Cardiac septum (tissue), 1 donor: ENCODE results near the gene ACAP2. TPM values are rescaled to one million over a fixed set of nuclear protein-coding genes. Genes with fewer than 3 reads are reported as not detected.
"Not testable (repeated sequence)": the region's sequence is repeated elsewhere in the genome, so short reads cannot be mapped to it uniquely, and the experiment has no call there.

ENCODE experiments used
- DNase-seq: peaks from one replicate; pipeline ENCODE4 v3.0.0-alpha.2; 2020; ENCODE audit warnings: low spot score
- intact Hi-C: fragments of 100-400 bp; cut with DNase I; formaldehyde crosslinking; loops from one replicate; pipeline ENCODE4 v1.14.0; 2022
- total RNA-seq: library from RNA; stranded (reverse); fragmentation: NEBNext Ultra II Directional; extraction: Animal tissue kit (Norgen Biotek cat#: 25700); gene quantifications from one replicate; pipeline ENCODE4 v1.2.1, GENCODE V29; 2021
- donor health status: DM: no; HTN: no; CAD: no.

The ACAP2 gene
- total RNA-seq, 1 donor from 2014 or later, result 20.0 TPM

- DNase-seq, result no peak
- intact Hi-C loops, result no loop called here
These were observed 45.3 kb downstream of the ACAP2 start for GRCh38 chr3:195397524-195397923.

DNA sequence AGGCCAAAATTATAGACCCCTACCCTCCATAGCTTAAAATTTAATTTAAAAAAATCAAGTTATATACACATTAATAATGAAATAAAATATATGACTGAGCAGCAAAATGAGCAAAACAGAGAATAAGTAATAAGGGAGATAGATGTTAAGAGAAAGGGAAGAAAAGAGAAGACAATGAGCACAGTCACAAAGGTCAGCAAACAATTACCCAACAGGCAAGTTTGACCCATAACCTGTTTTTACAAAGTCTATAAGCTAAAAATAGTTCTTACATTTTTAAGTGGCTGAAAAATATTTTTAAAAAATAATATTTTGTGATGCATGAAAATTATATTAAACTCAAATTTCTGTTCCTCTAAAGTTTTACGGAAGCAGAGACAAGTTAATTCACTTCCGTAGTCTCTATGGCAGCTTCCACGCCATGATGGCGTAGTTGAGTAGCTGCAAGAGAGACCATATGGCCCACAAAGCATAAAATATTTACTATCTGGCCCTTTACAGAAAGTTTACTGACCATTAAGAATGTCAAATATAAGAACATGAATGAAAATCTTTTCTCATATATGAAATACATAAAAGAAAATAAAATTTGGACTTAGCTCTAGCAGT lies 47.5 kb downstream of the ACAP2 start:
- no peak for DNase-seq
- intact Hi-C loops, result no loop called here

DNA sequence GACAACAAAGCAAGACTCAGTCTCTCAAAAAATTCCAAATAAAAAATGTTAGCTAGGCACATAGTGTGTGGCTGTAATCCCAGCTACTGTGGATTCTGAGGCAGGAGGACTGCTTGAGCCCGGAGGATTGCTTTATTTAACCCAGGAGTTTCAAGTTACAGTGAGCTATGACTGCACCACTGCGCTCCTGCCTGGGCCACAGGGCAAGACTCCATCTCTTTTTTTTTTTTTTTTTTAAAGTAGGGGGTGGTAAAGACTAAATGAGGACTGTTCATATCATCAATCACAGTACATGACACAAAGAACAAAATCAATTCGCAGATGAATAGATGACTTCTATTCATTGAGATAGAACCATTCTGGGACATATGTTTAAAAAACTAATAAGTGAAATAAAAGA lies 48.1 kb downstream of the ACAP2 start:
- no peak for DNase-seq
- intact Hi-C loops, result no loop called here

DNA sequence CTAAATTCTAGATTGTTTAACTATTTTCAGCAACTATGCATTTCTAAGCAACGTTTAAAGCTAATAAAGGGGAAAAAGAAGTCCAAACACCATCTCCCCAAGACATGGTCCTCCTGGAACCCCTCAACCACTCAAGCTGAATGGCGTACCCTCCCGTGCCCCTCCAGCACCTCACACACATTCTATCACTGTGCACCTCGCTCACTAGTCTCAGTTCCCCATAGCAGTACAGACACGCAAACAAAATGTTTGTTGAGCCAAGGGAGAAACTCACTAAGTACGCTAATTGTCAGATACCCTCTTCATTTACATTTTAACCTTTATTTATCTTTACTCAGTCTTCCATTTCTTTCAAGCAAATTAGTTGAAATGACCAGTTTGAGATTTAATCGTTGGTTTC lies 48.8 kb downstream of the ACAP2 start:
- no peak for DNase-seq
- intact Hi-C loops, result no loop called here

DNA sequence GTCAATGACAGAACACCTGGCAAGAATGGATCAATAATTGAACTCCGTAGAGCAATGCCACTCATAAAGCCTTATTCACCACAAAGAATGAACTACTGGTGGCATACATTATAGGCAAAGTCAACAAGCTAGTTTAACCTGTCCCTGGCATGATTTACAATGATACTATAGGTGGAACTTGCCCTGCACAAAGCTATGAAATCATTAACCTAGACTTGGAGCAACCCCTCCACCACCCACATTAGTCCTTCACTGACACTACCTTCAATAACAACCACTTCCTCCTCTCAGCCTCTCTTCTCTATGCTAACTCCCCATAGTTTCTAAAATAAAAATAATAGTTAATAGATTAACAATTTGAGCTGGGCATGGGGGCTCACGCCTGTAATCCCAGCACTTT lies 54.4 kb downstream of the ACAP2 start:
- DNase-seq, result no peak
- intact Hi-C loops, result no loop called here

GRCh38 chr3:195386739-195387138 lies 56.1 kb downstream of the ACAP2 start:
- no peak for DNase-seq
- intact Hi-C loops, result no loop called here

- DNase-seq, result no peak
- intact Hi-C loops, result no loop called here
These were observed 57.3 kb downstream of the ACAP2 start for GRCh38 chr3:195385526-195385925.

- DNase-seq, result no peak
- intact Hi-C loops, result no loop called here
These were observed 57.9 kb downstream of the ACAP2 start for GRCh38 chr3:195384952-195385351.

DNA sequence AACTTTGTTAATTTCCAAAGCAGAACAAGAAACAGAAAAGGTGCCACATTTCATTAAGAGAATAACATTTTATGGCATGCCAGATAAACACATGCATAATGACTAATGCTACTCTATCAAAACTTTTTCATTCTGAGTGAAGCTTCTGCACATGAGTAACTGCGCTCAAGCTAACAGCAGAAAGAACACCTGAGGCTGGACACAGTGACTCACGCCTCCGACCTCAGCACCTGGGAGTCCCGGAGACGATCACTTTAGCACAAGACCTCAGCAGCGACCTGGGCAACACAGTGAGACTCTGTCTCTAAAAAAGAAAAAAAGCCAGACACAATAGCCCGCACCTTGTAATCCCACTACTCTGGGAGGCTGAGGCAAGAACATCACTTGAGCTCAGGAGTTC lies 70.6 kb downstream of the ACAP2 start:
- DNase-seq, result no peak
- intact Hi-C loops, result no loop called here

- no peak for DNase-seq
- intact Hi-C loops, result no loop called here
These were observed 76.5 kb downstream of the ACAP2 start for GRCh38 chr3:195366200-195366925.

DNA sequence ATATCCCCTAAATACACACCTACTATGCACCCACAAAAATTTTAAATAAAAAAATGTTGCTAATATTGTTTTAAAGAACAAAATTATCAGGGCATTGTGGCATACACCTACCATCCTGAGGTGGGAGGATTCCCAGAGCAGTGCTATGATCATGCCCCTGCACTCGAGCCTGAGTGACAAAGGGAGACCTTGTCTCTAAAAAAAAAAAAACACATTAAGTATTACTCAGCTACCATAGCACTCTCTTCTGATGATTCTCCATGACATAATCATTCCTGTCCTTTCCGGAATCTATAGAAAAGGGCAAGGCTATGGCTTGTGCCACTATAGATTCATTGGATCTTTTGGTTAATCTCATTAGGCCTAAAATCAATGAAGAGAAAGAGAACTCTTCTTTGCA lies 77.4 kb downstream of the ACAP2 start:
- intact Hi-C loops, result no loop called here
- DNase-seq, result no peak

DNA sequence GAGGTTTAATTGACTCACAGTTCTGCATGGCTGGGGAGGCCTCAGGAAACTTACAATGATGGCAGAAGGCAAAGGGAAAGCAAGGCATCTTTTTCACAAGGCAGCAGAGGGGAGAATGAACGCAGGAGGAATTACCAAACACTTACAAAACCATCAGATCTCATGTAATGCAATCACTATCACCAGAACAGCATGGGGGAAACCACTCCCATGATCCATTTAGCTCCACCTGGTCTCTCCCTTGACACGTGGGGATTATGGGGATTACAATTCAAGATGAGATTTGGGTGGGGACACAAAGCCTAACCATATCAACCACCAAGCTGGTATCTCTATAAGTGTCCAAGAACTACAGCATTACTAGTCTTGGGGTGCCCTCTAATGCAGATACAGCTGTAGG lies 85.0 kb downstream of the ACAP2 start:
- intact Hi-C loops, DNase-seq: not testable (repeated sequence)

GRCh38 chr3:195356151-195357086 lies 86.4 kb downstream of the ACAP2 start:
- intact Hi-C loops, result no loop called here
- no peak for DNase-seq

GRCh38 chr3:195354009-195354408 lies 88.8 kb downstream of the ACAP2 start:
- DNase-seq, intact Hi-C loops: not testable (repeated sequence)

- DNase-seq, result no peak
- intact Hi-C loops, result no loop called here
These were observed 89.8 kb downstream of the ACAP2 start for GRCh38 chr3:195352895-195353488.

DNA sequence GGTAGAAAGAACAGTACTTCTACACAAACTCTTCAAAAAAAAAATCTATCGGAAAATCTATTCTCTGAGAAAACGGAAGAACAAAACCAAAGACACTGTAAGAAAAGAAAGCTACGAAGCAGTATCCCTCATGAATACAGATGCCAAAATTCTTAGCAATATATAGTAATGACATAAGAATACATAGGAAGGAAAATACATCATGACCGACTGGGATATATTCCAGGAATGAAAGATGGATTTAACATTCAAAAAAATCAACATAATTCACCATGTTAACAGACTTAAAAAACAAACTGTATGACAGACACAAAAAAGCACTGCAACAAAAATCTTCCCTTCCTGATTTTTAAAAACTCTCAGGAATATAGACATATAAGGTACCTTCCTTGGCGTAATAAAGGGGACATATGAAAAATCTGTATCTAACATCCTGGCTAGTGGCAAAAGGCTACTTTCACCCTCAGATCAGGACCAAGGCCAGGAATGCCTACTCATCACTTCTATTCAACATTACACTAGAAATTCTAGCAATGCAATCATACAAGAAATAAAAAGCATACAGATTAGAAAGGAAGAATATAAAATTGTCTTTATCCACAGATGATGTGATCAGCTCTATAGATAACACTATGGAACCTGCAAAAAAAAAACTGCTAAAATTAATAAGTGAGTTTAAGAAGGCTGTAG lies 94.2 kb downstream of the ACAP2 start:
- intact Hi-C loops, result no loop called here
- no peak for DNase-seq

DNA sequence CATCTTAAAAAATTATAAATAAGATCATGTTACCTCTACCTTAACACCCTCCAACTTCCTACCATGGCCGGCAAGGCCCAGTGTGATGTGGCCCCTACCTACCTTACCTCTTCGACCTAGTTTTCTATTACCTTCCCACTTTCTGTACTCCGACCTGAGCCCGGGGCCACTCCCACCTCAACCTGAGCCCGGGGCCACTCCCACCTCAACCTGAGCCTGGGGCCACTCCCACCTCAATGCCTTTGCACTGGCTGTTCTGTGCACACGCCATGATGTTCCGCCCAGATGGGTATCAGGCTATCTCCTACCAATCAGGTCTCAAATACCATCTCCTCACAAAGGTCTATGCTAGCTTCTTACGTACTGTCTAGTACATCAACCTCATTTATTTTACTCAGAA lies 105.1 kb downstream of the ACAP2 start:
- intact Hi-C loops, result no loop called here

GRCh38 chr3:195334967-195335366 lies 107.9 kb downstream of the ACAP2 start:
- intact Hi-C loops, result no loop called here
- DNase-seq, result no peak

More for the DNA sequence above, 105.1 kb downstream of the ACAP2 start:
- no peak for DNase-seq

DNA sequence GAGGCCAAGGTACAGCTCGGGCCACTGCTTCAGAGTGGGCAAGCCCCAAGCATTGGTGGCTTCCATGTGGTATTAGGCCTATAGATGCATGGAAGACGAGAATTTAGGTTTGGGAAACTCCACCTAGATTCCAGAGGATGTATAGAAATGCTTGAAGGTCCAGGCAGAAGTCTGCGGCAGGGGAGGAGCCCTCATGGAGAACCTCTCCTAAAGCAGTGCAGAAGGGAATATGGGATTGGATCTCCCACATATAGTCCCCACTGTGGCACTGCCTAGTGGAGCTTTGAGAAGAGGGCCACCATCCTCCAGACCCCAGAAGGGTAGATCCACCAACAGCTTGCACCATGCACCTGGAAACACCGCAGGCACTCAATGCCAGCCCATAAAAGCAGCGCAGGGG lies 123.8 kb downstream of the ACAP2 start:
- intact Hi-C loops, result no loop called here
- no peak for DNase-seq

DNA sequence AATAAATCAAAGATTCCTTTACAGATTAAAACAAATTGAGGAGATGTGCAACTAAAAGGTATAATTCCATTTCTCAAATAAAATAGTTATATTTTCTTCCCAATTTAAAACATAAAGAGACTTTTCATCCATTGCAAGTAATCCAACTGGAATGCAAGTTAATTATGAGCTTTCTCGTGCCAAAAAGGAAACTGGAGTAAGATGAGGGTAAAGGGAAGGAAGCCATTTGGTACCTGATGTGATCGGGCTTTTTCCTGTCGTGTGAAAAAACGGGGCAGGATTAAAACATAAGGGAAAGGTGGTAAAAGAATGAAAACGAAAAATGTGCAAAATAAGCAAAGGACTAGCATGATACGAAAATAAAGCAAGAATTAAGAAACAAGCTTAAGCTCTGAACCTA lies 130.1 kb downstream of the ACAP2 start:
- no peak for DNase-seq
- intact Hi-C loops, result no loop called here
